C4-2B (cell line): ENCODE measurements around the gene RP9.

Experiments used
- CTCF ChIP-seq: fragments of 450-650 bp; conservative IDR thresholded peaks from 2 replicates; pipeline ENCODE4 v1.5.1; 2017; ENCODE audit warnings: mild to moderate bottlenecking
- ZFX ChIP-seq: fragments of 450-650 bp; IDR thresholded peaks from 2 replicates; pipeline ENCODE4 v1.6.1; 2017

- no peak for TF ChIP-seq CTCF
- no peak for TF ChIP-seq ZFX
Measured at GRCh38 chr7:33127085-33127484, 17.9 kb upstream of the RP9 start.
